SK-MEL-5 (cell line): ENCODE measurements around the gene CENPN. TPM values are rescaled to one million over a fixed set of nuclear protein-coding genes. Genes with fewer than 3 reads are reported as not detected.

ENCODE experiments used
- DNase-seq: peaks from one replicate; pipeline ENCODE4 v3.0.0-alpha.2; 2016; ENCODE audit warnings: low read depth, low spot score
- in situ Hi-C: cut with HindIII; loops from 2 replicates; pipeline ENCODE4 v1.10.0; 2016; ENCODE audit warnings: low sequenced_read_pairs, high pct_unique_total_duplicates, low pct_unique_long_range_greater_than_20kb
- small RNA-seq, 2 experiments: library from RNA; depleted of rRNA; stranded (forward); fragments of <200 nt; gene quantifications; one replicate each; pipeline ENCODE3, GENCODE V24; 2014
- total RNA-seq: library from RNA; depleted of rRNA; stranded (reverse); fragments of >200 nt; shearing (Covaris generic); gene quantifications from 2 replicates; pipeline ENCODE4 v1.2.3, GENCODE V29; 2014; rRNA removed

The CENPN gene
- total RNA-seq, 1 experiment from 2014 or later, result 71.0 TPM

GRCh38 chr16:81061871-81062608 is 55.0 kb downstream of the CENPN start:
- in situ Hi-C loops, result no loop called here
- no peak for DNase-seq

GRCh38 chr16:81066681-81067080 is 59.7 kb downstream of the CENPN start:
- no peak for DNase-seq
- in situ Hi-C loops, result no loop called here

GRCh38 chr16:81067166-81067565 is 60.2 kb downstream of the CENPN start:
- in situ Hi-C loops, result no loop called here

GRCh38 chr16:81069063-81069462 is 62.0 kb downstream of the CENPN start:
- in situ Hi-C loops, result no loop called here

More at GRCh38 chr16:81067166-81067565, 60.2 kb downstream of the CENPN start:
- no peak for DNase-seq

GRCh38 chr16:81070979-81071378 is 64.0 kb downstream of the CENPN start:
- in situ Hi-C loops, result no loop called here
- no peak for DNase-seq

More at GRCh38 chr16:81069063-81069462, 62.0 kb downstream of the CENPN start:
- no peak for DNase-seq

GRCh38 chr16:81071805-81072204 is 64.8 kb downstream of the CENPN start:
- in situ Hi-C loops, result no loop called here
- DNase-seq, result peak; percentile 8

GRCh38 chr16:81073560-81074330 is 66.7 kb downstream of the CENPN start:
- in situ Hi-C loops, result no loop called here
- no peak for DNase-seq

- DNase-seq, result peak; percentile 81
- in situ Hi-C loops, result no loop called here
These were observed 69.6 kb downstream of the CENPN start for GRCh38 chr16:81076566-81077075.

GRCh38 chr16:81077076-81077940 is 70.3 kb downstream of the CENPN start, which contains the start of gene C16orf46:
TSS of gene C16orf46 (minus strand) at chr16:81077238. CDS start at chr16:81063955, 13,283 bp downstream.
- peak; percentile 92 for DNase-seq
- in situ Hi-C loops, result no loop called here

- no peak for DNase-seq
- in situ Hi-C loops, result no loop called here
These were observed 73.2 kb downstream of the CENPN start for GRCh38 chr16:81080233-81080632.

- in situ Hi-C loops, result no loop called here
- no peak for DNase-seq
These were observed 74.0 kb downstream of the CENPN start for GRCh38 chr16:81081014-81081413.

Small RNA genes within 50 kb of the gene (small RNA-seq; reads per million reads assigned to genes)
- gene AC092718.3, result 0 reads per million in 2 experiments

Other genes with a start within 250 kb of the CENPN start
- gene CDYL2, start 202.6 kb upstream of the CENPN start, total RNA-seq, result 0.19 and 0.74 TPM in 2 replicates
- gene CMC2, start 329 bp upstream of the CENPN start, total RNA-seq, result 146 and 147 TPM in 2 replicates
- 42.3 and 45.4 TPM in 2 replicates for gene ATMIN, start 28.6 kb downstream of the CENPN start, total RNA-seq
- 0.11 and 0.82 TPM in 2 replicates for gene C16orf46, start 70.0 kb downstream of the CENPN start, total RNA-seq
- 55.2 and 62.6 TPM in 2 replicates for gene GCSH, start 89.2 kb downstream of the CENPN start, total RNA-seq
- gene BCO1, start 231.5 kb downstream of the CENPN start, total RNA-seq, result 0.24 and 0.32 TPM in 2 replicates